Stomach smooth muscle (tissue), 2 donors: Measurements from ENCODE around the gene KIF5A.

Experiments used
- H3K27ac ChIP-seq: one replicate; pipeline ENCODE4 v1.7.0; 2013; ENCODE audit warnings: mild to moderate bottlenecking, low read length, inconsistent platforms
- H3K27me3 ChIP-seq, 2 donors: one replicate each; pipeline ENCODE4 v1.7.0; 2013; ENCODE audit warnings: low read length in 2 of 2; ENCODE audit not compliant: insufficient read depth in 2 of 2, control insufficient read depth in 1 of 2
- H3K36me3 ChIP-seq, 2 donors: one replicate each; pipeline ENCODE4 v1.7.0; 2013; ENCODE audit warnings: low read length in 2 of 2; ENCODE audit not compliant: control insufficient read depth in 2 of 2, insufficient read depth in 2 of 2
- H3K4me1 ChIP-seq: one replicate; pipeline ENCODE4 v1.7.0; 2013; ENCODE audit warnings: low read length; ENCODE audit not compliant: control insufficient read depth, insufficient read depth
- H3K4me3 ChIP-seq, 2 donors: one replicate each; pipeline ENCODE4 v1.7.0; 2013; ENCODE audit warnings: low read length in 2 of 2
- H3K9ac ChIP-seq, 2 donors: one replicate each; pipeline ENCODE4 v1.7.0; 2013; ENCODE audit warnings: low read length in 2 of 2, mild to moderate bottlenecking in 1 of 2
- H3K9me3 ChIP-seq, 2 donors: one replicate each; pipeline ENCODE4 v1.7.0; 2013; ENCODE audit warnings: low read length in 2 of 2; ENCODE audit not compliant: control insufficient read depth in 2 of 2
- donor health status: healthy.
- donor health status: Pancreatic carcinoma.

Gene KIF5A

GRCh38 chr12:57603324-57603723 is 53.5 kb downstream of the KIF5A start:
- Histone ChIP-seq H3K4me3 (peak overlapping the region in 1 of 2 donors; percentile 89), H3K9ac (peak overlapping the region; percentile 87 to 96), H3K4me1 (peaks cover 26% of the 10 kb centered on the region), H3K27me3 (no peaks in the 10 kb centered on the region), H3K27ac (peak overlapping the region; percentile 98), H3K9me3 (no peaks in the 10 kb centered on the region), H3K36me3 (peaks cover 5 to 34% of the 10 kb centered on the region in 2 donors)

GRCh38 chr12:57603815-57604453 is 54.1 kb downstream of the KIF5A start:
- Histone ChIP-seq H3K36me3 (peaks cover 9 to 36% of the 10 kb centered on the region in 2 donors), H3K9me3 (no peaks in the 10 kb centered on the region), H3K4me1 (peaks cover 27% of the 10 kb centered on the region), H3K27me3 (no peaks in the 10 kb centered on the region), H3K4me3 (peak overlapping the region; percentile 85 to 89), H3K9ac (peak overlapping the region; percentile 87 to 96), H3K27ac (peak overlapping the region; percentile 98)

- no peaks in the 10 kb centered on the region for H3K27me3 ChIP-seq
- peak within 1 kb of the TSS; percentile 98 for H3K27ac ChIP-seq
- peak within 1 kb of the TSS; percentile 87 to 96 for H3K9ac ChIP-seq
- peaks cover 33% of the 10 kb centered on the region for H3K4me1 ChIP-seq
- H3K4me3 ChIP-seq: peak within 1 kb of the TSS; percentile 85 to 89
- H3K36me3 ChIP-seq: peaks cover 9 to 32% of the 10 kb centered on the region in 2 donors
- H3K9me3 ChIP-seq: no peaks in the 10 kb centered on the region
Measured at GRCh38 chr12:57604454-57604991, 54.7 kb downstream of the KIF5A start, which contains the start of gene DTX3. DTX3 (plus strand) TSS chr12:57604824; CDS start chr12:57606518, 1,694 bp downstream.

- Histone ChIP-seq H3K9me3 (no peaks in the 10 kb centered on the region), H3K27ac (peak overlapping the region; percentile 98), H3K4me1 (peaks cover 40% of the 10 kb centered on the region), H3K27me3 (no peaks in the 10 kb centered on the region), H3K36me3 (peaks cover 9 to 28% of the 10 kb centered on the region in 2 donors), H3K9ac (peak overlapping the region; percentile 86 to 87), H3K4me3 (peak overlapping the region; percentile 85 to 89)
Measured at GRCh38 chr12:57604992-57605810, 55.4 kb downstream of the KIF5A start.

GRCh38 chr12:57605811-57606311 is 56.0 kb downstream of the KIF5A start:
- H3K9me3 ChIP-seq: no peaks in the 10 kb centered on the region
- peak overlapping the region; percentile 98 for H3K27ac ChIP-seq
- peak overlapping the region; percentile 85 to 89 for H3K4me3 ChIP-seq
- peak overlapping the region; percentile 86 to 87 for H3K9ac ChIP-seq
- peaks cover 9 to 25% of the 10 kb centered on the region in 2 donors for H3K36me3 ChIP-seq
- H3K27me3 ChIP-seq: no peaks in the 10 kb centered on the region
- H3K4me1 ChIP-seq: peaks cover 40% of the 10 kb centered on the region

- Histone ChIP-seq H3K27ac (peak overlapping the region; percentile 98), H3K36me3 (peaks cover 6 to 20% of the 10 kb centered on the region in 2 donors), H3K27me3 (no peaks in the 10 kb centered on the region), H3K4me1 (peaks cover 42% of the 10 kb centered on the region), H3K9me3 (no peaks in the 10 kb centered on the region), H3K4me3 (no peak overlapping the region), H3K9ac (no peak overlapping the region)
Measured at GRCh38 chr12:57606399-57606798, 56.6 kb downstream of the KIF5A start.

GRCh38 chr12:57606821-57607220 is 57.0 kb downstream of the KIF5A start:
- Histone ChIP-seq H3K4me3 (no peak overlapping the region), H3K27ac (peak overlapping the region; percentile 98), H3K4me1 (peaks cover 42% of the 10 kb centered on the region), H3K9me3 (no peaks in the 10 kb centered on the region), H3K27me3 (no peaks in the 10 kb centered on the region), H3K9ac (no peak overlapping the region), H3K36me3 (peaks cover 3 to 16% of the 10 kb centered on the region in 2 donors)

GRCh38 chr12:57607958-57608663 is 58.3 kb downstream of the KIF5A start:
- Histone ChIP-seq H3K4me3 (no peak overlapping the region), H3K36me3 (peaks cover 3 to 11% of the 10 kb centered on the region in 2 donors), H3K9me3 (no peaks in the 10 kb centered on the region), H3K27ac (peak overlapping the region; percentile 98), H3K9ac (no peak overlapping the region), H3K4me1 (peaks cover 52% of the 10 kb centered on the region), H3K27me3 (no peaks in the 10 kb centered on the region)

GRCh38 chr12:57609101-57609780 is 59.4 kb downstream of the KIF5A start:
- peak overlapping the region in 1 of 2 donors; percentile 77 for H3K4me3 ChIP-seq
- H3K4me1 ChIP-seq: peaks cover 55% of the 10 kb centered on the region
- H3K9me3 ChIP-seq: no peaks in the 10 kb centered on the region
- H3K27ac ChIP-seq: peak overlapping the region; percentile 98
- H3K36me3 ChIP-seq: peaks cover 9 to 17% of the 10 kb centered on the region in 2 donors
- no peaks in the 10 kb centered on the region for H3K27me3 ChIP-seq
- H3K9ac ChIP-seq: peak overlapping the region in 1 of 2 donors; percentile 62
